NCI-H2196 (cell line): ENCODE data around the gene SURF1.
"Not testable (repeated sequence)": the region's sequence is repeated elsewhere in the genome, so short reads cannot be mapped to it uniquely, and the experiment has no call there.

ENCODE experiments used
- DNase-seq: peaks from one replicate; lab custom pipeline; 2025; ENCODE audit not compliant: unreplicated experiment; lab: John Stamatoyannopoulos, UW

The SURF1 gene, protein sequence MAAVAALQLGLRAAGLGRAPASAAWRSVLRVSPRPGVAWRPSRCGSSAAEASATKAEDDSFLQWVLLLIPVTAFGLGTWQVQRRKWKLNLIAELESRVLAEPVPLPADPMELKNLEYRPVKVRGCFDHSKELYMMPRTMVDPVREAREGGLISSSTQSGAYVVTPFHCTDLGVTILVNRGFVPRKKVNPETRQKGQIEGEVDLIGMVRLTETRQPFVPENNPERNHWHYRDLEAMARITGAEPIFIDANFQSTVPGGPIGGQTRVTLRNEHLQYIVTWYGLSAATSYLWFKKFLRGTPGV

GRCh38 chr9:133356391-133357091 is at the start of gene SURF1, which contains the start of gene SURF2:
Gene SURF1 (minus strand): TSS chr9:133356487. CDS start chr9:133356453, 34 bp downstream.
Gene SURF2 (plus strand): TSS chr9:133356550. CDS start chr9:133356593, 43 bp downstream.
- DNase-seq = peak; percentile 88

- no peak for DNase-seq
Observed at GRCh38 chr9:133405508-133406438, 49.5 kb upstream of the SURF1 start.

- DNase-seq = no peak
Observed at GRCh38 chr9:133404454-133405002, 48.2 kb upstream of the SURF1 start.

DNA sequence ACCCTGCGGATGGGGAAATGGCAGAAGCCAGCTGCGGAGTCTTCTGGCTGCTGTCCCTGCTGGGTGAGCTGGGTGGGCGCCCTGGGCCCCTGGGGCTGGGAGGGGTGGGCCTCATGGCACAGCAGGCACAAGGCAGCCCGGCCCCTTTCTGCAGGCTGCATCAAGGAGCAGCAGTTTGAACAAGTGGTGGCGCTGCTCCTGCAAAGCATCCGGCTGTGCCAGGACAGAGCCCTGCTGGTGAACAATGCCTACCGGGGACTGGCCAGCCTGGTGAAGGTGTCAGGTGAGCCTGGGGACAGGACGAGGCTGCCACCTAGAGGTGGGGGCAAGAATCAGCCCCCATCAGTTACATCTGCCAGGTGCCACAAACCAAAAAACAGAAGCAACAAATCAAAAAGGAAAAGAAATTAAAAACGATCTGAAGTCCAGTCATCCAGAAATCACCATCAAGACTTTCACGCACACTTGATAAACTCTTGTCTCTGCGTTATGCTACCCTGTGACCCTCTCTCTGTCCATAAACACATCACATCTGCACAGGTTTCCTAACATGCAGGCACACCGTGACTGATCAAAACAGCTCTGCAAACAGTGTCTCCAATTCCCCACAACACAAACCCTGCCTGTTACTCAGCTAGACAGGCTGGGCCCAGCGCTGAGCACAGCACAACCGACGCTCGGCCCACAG is 47.6 kb upstream of the SURF1 start:
- DNase-seq = peak; percentile 71

- no peak for DNase-seq
Observed at GRCh38 chr9:133402689-133403088, 46.4 kb upstream of the SURF1 start.

DNA sequence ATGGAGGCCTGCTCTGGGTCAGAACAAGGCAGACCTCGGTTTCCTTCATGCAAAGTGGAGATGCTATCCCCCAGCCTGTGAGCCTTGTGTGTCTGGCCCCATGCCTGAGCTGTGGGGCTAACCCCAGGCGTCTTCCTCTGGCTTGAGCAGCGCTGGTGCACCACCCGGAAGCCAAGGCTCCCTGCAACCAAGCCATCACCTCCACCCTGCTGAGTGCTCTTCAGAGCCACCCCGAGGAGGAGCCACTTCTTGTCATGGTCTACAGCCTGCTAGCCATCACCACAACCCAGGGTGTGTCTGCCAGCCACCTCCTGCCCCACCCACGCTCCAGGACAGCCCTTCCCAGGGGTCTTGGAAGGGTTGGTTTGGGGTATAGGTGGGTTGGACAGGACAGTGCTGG is 45.3 kb upstream of the SURF1 start:
- DNase-seq = no peak

DNA sequence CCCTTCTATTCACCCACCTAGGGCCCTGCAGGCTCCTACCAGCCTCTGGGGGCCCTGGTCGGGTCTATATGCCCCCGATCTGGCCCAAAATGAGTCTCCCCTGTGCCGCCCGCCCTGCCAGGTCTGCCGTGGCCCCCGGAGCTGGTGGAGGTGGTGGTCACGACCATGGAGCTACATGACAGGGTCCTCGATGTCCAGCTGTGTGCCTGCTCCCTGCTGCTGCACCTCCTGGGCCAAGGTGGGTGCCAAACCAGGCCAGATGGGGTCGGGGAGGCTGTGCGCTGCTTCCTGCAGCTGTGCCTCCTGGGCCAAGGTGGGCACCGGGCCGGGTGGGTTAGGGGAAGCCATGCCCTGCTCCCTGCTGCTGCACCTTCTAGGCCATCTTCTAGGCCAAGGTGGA is 44.0 kb upstream of the SURF1 start:
- no peak for DNase-seq

- DNase-seq = no peak
Observed at GRCh38 chr9:133397895-133398294, 41.6 kb upstream of the SURF1 start.

GRCh38 chr9:133397370-133397769 is 41.1 kb upstream of the SURF1 start:
- DNase-seq = no peak

- DNase-seq = no peak
Observed at GRCh38 chr9:133396952-133397351, 40.7 kb upstream of the SURF1 start.

DNA sequence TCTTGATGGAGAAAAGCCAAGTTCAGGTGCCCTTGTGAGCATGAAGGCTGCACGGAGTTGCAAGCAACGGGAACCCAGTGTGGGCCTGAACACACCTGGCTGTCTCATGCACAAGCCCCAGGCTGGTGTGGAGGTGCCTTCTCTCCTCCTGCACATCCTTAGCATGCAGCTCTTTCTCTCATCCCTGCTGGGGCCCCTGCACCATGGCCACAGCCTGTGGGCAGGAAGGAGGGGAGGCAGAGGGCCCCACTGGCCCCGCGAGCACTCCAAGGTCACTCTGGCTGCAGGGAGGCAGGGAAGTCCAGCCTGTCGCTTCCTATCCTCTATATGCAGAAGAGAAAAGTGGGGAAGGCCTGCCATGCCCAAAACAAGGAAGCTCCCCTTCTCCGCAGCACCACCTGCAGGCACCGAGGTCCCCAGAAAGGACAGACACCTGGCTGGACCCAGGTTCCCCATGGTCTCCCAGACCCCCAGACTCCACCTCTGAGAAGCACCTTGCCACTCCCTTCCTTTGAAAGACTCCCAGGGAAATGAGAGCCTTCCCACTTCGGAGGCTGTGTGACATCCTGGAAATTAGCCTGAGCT is 38.5 kb upstream of the SURF1 start:
- DNase-seq = no peak

DNA sequence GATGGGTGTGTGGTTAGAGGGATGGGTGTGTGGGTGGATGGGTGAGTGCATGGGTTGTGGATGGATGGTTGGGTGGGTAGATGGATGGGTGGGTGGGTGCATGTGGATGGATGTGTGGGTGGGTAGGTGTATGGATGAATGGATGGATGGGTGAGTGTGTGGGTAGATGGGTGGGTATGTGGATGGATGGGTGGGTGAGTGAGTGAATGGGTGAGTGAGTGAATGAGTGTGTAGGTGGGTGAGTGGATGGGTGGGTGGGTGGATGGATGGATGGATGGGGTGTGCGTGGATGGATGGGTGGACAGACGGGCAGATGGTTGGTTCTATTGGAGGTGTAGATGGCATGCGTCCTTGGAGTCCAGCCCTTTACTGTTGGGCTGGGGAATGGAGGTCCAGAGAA is 37.1 kb upstream of the SURF1 start:
- DNase-seq = no peak

DNA sequence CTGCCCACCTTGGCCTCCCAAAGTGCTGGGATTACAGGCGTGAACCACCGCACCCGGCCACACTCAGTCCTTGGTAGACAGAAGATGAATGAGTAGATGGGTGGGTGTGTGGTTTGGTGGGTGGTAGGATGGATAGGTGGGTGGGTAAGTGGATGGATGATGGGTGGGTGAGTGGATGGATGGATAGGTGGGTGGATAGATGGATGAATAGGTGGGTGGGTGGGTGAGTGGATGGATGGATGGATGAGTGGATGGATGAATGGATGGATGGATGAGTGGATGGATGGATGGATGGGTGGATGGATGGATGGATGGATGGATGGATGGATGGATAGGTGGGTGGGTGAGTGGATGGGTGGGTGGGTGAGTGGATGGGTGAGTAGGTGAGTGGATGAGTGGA is 36.0 kb upstream of the SURF1 start:
- DNase-seq = not testable (repeated sequence)

GRCh38 chr9:133391449-133391848 is 35.2 kb upstream of the SURF1 start:
- DNase-seq = not testable (repeated sequence)

DNA sequence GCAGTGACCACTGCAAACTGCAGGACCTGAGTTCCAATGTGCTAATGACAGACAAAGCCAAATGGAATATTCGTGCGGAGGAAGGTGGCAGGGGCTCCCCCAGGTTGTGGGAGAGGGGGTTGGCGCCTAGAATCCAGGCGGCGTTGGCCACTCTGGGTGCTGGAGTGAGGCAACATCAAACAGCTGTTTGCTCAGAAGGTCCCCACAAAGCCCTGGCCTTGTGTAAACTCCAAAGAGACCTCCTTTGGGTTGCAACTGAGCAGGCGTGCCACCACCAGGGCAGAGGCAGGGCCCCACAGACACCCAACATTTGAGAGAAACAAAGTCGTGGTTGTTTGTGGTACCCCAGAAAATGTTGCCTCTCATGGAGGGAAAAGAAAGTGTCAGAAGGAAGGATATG is 34.4 kb upstream of the SURF1 start:
- no peak for DNase-seq

GRCh38 chr9:133389562-133389961 is 33.3 kb upstream of the SURF1 start:
- DNase-seq = no peak

DNA sequence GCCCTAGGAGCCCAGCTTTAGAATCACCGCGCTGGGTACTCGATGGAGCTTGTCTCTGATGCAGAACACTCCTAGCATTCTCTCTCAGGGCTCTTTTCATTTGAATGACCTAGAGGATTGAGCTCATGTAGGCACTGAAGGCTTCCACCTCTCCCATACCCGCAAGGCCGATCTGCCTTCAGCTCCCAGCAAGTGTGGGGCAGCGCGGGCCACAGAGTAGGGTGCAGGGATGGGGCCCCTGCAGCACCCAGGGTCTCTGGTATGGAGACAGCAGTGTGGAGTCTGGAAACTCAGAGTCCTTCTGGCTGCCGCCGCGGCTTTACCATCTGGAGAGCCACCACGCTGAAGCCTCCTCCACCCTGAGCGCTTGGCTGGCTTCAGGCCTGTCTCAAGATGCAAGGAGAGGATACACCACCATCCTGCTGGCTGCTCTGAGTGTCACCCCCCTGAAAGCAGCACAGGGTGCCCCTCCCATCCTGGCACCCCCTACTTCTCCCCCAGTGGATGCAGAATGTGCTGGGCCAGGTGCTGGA is 32.8 kb upstream of the SURF1 start:
- no peak for DNase-seq

GRCh38 chr9:133387680-133388079 is 31.4 kb upstream of the SURF1 start:
- DNase-seq = no peak

- DNase-seq = no peak
Observed at GRCh38 chr9:133386338-133386737, 30.1 kb upstream of the SURF1 start.

DNA sequence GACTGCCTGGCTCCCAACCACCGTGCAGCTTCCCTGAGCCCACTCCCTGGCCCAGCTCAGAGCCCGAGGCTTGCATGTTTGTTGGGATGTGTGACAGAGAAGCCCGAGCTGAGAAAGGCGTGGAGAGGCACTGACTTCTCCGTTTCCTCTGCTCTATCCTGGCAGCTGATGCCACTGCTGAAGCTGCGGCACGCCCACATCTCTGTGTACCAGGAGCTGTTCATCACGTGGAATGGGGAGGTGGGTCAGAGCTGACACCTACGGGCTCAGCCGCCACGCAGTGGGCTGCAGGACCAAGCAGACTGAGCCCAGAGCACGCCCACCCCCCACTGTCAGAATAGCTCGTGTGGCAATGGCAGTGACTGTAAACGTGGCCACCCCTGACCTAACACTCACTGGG is 29.2 kb upstream of the SURF1 start:
- no peak for DNase-seq
